ENCODE measurements around the gene ZDHHC21. TPM values are rescaled to one million over a fixed set of nuclear protein-coding genes. Genes with fewer than 3 reads are reported as not detected.

The ZDHHC21 gene
- total and polyA plus RNA-seq, 3 donors from 2014 or later, result 6.2 to 16.7 (median 16.1) TPM

DNA sequence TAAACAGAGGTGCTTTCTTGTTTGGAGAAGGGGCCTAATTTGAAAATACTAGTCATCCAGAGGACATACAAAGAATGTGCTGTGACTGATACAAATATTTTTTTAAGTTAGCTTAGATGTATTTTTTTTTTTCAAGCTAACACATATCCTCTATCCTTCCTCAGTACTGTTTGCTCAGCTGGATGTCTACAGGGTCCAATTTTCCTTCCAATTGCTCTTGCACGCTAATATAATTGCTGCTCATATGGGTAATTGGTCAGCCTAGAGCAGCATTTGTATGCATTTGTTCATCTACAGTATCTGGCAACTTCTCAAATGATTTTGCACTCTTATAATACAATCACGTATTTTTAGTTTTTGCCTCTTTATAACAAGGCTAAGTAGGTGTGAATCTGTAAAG is 84.7 kb downstream of the ZDHHC21 start:
- Histone ChIP-seq H3K36me3 (ENCODE audit: low read depth, missing control alignments) (no peaks in the 10 kb centered on the region), H3K4me3 (no peak overlapping the region), H3K9me3 (no peaks in the 10 kb centered on the region), H3K27me3 (no peaks in the 10 kb centered on the region), H3K27ac (no peak overlapping the region), H3K4me1 (no peaks in the 10 kb centered on the region)
- no peak for DNase-seq
- WGBS, 2 donors, result 77 to 83% methylated on average over 2 of the region's 2 CpGs
- intact Hi-C loops (cut with DNase I; ENCODE audit: low total_unique reads), result no loop called here
- TF ChIP-seq, protein P1, sequence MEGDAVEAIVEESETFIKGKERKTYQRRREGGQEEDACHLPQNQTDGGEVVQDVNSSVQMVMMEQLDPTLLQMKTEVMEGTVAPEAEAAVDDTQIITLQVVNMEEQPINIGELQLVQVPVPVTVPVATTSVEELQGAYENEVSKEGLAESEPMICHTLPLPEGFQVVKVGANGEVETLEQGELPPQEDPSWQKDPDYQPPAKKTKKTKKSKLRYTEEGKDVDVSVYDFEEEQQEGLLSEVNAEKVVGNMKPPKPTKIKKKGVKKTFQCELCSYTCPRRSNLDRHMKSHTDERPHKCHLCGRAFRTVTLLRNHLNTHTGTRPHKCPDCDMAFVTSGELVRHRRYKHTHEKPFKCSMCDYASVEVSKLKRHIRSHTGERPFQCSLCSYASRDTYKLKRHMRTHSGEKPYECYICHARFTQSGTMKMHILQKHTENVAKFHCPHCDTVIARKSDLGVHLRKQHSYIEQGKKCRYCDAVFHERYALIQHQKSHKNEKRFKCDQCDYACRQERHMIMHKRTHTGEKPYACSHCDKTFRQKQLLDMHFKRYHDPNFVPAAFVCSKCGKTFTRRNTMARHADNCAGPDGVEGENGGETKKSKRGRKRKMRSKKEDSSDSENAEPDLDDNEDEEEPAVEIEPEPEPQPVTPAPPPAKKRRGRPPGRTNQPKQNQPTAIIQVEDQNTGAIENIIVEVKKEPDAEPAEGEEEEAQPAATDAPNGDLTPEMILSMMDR (IDR thresholded peaks at IDR 0.05), result no peak
- TF ChIP-seq POLR2A (IDR thresholded peaks at IDR 0.05), result no peak

DNA sequence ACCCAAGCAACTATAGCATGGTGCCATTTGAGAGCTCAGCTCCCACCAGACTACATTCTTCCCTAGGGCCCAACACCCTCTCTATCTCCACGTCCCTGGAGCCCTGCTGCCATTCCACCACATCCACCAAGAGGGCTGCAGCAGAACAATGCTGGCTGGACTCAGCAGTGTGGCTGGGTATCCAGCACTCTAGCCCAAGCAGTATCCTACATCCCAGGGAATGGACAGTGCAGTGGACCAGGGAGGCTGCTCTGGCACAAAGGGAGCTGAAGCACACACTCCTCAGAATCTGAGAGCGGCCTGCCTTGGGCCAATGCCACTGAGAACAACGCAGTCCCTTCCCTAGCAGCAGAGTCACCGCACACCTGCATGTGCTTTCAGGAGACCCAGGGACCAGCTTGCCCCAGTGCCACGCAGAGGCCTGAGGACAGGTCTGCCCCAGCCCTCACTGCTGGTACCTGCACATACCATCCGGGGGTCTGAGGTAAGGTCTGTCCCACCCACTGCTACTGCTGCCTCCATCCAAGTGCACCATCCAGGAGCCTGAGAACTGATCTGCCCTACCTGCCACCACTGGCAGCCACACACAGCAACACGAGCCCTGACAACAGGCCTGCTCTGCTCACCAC is 95.9 kb downstream of the ZDHHC21 start:
- no peaks in the 10 kb centered on the region for H3K4me1 ChIP-seq
- TF ChIP-seq POLR2A (IDR thresholded peaks at IDR 0.05), result no peak
- TF ChIP-seq, protein P1 (IDR thresholded peaks at IDR 0.05), result no peak
- H3K36me3 ChIP-seq (ENCODE audit: low read depth, missing control alignments), result no peaks in the 10 kb centered on the region
- 98 to 100% methylated on average over 4 to 6 of the region's 7 CpGs for WGBS, 2 donors
- H3K27me3 ChIP-seq, result no peaks in the 10 kb centered on the region
- H3K9me3 ChIP-seq, result no peaks in the 10 kb centered on the region
- no peak for DNase-seq
- intact Hi-C loops (cut with DNase I; ENCODE audit: low total_unique reads), result no loop called here
- H3K4me3 ChIP-seq, result no peak overlapping the region
- no peak overlapping the region for H3K27ac ChIP-seq

DNA sequence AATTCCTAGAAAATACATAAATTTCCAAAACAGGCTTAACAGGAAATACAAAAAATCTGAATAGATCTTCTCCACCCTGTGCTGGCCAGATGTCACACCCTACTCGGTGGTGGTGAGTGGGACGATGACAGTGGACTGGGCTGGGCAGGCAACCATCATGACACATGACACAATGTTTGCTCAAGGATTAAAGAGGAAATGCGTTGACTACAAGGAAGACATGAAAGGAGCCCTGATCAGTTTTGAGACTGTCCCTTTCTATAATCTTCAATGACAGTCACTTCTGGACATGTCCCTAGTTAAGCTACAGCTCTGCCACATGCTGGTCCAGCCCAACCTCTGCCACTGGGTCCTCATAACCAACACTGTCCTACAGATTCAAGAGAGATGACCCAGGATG is 99.8 kb downstream of the ZDHHC21 start:
- Histone ChIP-seq H3K36me3 (ENCODE audit: low read depth, missing control alignments) (no peaks in the 10 kb centered on the region), H3K27me3 (no peaks in the 10 kb centered on the region), H3K9me3 (no peaks in the 10 kb centered on the region), H3K4me3 (no peak overlapping the region), H3K27ac (no peak overlapping the region), H3K4me1 (no peaks in the 10 kb centered on the region)
- WGBS, 2 donors, result 95 to 97% methylated on average over 3 of the region's 3 CpGs
- no peak for DNase-seq
- TF ChIP-seq, protein P1 (IDR thresholded peaks at IDR 0.05), result no peak
- TF ChIP-seq POLR2A (IDR thresholded peaks at IDR 0.05), result no peak
- intact Hi-C loops (cut with DNase I; ENCODE audit: low total_unique reads), result no loop called here

GRCh38 chr9:14591411-14591810 is 101.8 kb downstream of the ZDHHC21 start:
- H3K9me3 ChIP-seq, result no peaks in the 10 kb centered on the region
- DNase-seq, result no peak
- H3K4me3 ChIP-seq, result no peak overlapping the region
- 93 to 98% methylated on average over 3 of the region's 3 CpGs for WGBS, 2 donors
- H3K4me1 ChIP-seq, result no peaks in the 10 kb centered on the region
- intact Hi-C loops (cut with DNase I; ENCODE audit: low total_unique reads), result no loop called here
- H3K27ac ChIP-seq, result no peak overlapping the region
- no peaks in the 10 kb centered on the region for H3K36me3 ChIP-seq (ENCODE audit: low read depth, missing control alignments)
- no peaks in the 10 kb centered on the region for H3K27me3 ChIP-seq
- TF ChIP-seq, protein P1 (IDR thresholded peaks at IDR 0.05), result no peak
- TF ChIP-seq POLR2A (IDR thresholded peaks at IDR 0.05), result no peak

Measured in testis (tissue), 3 donors.